RKO (cell line): ENCODE data around the gene HERC2.
"Not testable (repeated sequence)": the region's sequence is repeated elsewhere in the genome, so short reads cannot be mapped to it uniquely, and the experiment has no call there.

ENCODE experiments used
- DNase-seq: peaks from one replicate; pipeline ENCODE4 v3.0.0-alpha.2; 2016; ENCODE audit warnings: low spot score

The HERC2 gene, protein sequence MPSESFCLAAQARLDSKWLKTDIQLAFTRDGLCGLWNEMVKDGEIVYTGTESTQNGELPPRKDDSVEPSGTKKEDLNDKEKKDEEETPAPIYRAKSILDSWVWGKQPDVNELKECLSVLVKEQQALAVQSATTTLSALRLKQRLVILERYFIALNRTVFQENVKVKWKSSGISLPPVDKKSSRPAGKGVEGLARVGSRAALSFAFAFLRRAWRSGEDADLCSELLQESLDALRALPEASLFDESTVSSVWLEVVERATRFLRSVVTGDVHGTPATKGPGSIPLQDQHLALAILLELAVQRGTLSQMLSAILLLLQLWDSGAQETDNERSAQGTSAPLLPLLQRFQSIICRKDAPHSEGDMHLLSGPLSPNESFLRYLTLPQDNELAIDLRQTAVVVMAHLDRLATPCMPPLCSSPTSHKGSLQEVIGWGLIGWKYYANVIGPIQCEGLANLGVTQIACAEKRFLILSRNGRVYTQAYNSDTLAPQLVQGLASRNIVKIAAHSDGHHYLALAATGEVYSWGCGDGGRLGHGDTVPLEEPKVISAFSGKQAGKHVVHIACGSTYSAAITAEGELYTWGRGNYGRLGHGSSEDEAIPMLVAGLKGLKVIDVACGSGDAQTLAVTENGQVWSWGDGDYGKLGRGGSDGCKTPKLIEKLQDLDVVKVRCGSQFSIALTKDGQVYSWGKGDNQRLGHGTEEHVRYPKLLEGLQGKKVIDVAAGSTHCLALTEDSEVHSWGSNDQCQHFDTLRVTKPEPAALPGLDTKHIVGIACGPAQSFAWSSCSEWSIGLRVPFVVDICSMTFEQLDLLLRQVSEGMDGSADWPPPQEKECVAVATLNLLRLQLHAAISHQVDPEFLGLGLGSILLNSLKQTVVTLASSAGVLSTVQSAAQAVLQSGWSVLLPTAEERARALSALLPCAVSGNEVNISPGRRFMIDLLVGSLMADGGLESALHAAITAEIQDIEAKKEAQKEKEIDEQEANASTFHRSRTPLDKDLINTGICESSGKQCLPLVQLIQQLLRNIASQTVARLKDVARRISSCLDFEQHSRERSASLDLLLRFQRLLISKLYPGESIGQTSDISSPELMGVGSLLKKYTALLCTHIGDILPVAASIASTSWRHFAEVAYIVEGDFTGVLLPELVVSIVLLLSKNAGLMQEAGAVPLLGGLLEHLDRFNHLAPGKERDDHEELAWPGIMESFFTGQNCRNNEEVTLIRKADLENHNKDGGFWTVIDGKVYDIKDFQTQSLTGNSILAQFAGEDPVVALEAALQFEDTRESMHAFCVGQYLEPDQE (N-terminal part only)

DNA sequence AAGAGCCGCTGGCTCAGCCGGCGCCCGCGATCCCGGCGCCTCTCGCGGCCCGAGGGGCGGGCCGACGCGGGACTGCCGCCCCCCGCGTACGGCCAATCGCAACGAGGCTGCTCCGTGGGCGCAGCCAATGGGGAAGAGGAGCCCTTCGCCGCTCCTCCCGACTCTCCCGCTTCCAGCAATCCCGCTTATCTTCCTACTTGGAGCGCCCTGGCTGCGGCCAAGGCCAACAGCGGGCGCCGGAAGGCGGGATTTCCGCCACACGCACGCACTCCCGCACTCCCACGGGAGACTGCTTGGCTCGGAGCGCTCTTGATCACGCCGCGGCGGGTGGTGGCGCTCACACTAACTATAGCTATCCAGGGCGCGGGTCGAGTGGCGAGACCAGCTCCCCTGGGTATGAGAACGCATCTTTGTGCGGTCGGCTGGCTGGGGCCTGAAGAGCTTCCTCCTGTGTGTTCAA, at the start of gene HERC2:
Gene HERC2, minus strand, starts transcription at position 51 of the 460 bp plus-strand sequence. CDS start 746 bp downstream, outside the sequence.
- not testable (repeated sequence) for DNase-seq

DNA sequence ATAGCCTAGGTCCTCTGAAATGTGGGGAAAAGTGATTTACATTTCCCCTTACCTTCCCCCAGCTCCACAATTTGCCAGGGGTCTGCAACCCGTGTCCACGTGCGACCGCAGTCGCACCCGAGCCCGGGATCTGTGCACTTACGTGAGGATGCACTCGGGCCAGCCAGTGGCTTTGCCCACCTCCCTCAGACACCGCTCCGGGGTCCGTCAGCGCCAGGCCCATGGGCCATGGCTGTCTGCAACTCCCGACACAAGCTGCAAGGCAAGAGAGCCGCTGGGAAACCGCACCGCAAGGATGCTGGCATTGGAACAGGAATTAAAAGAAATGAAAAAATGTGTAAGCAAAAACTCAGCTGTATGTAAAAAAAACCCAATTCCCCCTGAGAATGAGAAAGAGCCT, 43.5 kb upstream of the HERC2 start:
- DNase-seq: not testable (repeated sequence)

DNA sequence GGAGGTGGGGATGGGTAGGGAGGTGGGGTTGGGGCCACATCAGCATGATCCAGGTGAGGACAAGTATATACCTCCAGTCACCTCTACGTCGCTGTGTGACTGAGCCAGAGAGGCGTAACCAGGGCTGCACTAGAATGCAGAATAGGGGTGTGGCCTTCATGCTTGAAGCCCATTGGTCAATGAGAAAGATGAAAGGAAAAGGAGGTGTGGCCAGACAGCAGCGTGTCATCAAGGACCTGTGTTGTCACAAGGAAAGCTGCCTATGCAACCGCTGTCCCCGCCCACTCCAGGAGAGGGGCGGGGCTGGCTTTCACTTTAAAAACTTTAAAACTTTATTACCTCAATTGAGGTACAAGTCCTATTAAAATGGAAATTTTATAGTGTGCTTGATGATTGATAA, 36.0 kb upstream of the HERC2 start, which contains the start of gene GOLGA6L24:
Gene GOLGA6L24, minus strand, starts transcription at position 101 of the 400 bp plus-strand sequence. Its CDS starts 61 bp downstream, at position 40.
- DNase-seq: not testable (repeated sequence)

DNA sequence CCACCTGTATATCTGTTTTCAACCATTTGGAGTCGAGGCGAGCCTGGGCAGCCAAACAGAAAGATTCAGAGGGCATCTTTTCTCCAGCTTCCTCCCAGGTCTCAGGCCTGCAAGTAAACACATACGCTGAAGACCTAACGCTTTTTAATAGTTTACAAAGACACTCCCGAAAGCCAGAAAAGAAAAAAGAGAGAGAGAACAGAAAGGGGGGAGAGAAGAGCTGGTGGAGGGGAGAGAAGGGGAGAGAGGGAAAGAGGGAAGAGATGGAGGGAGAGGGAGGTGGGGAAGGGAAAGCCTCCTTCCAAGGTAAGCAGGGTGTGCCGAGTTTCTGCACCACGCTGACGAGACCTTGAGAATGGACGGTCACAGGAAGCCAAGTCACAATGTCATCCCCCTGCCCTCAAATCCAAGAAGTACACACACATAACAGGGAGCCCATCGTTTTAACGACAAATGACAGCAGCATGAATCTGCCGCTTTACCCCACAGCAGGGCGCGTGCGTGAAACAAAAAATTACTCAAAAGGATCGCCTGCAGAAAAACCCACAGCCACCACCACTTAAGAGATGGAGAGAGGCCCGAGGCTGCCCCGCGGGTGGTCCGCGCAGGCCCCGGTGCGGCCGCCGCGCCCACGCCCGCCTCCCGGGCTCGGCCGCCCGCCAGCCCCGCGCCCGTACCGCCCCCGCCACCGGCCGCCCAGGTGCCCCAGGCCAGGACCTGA, 461 bp downstream of the HERC2 start:
- DNase-seq: not testable (repeated sequence)

DNA sequence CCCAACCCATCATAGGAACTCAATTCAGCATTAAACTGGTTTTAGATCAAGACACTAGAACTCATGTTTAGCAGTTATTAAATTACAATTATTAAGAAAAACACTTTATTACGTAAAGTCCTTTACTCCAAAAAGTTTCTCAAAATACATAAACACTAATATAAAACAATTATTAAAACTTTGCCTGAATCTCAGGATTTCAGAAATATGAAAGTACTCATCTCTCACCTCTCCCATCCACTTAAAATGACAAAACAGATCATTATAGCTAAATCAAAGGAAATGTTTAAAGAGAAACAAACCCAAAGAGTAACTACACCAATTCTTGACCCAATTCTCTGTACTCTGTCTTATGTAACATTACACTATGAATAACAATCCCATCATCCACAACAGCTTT, 2.3 kb downstream of the HERC2 start:
- DNase-seq: not testable (repeated sequence)

DNA sequence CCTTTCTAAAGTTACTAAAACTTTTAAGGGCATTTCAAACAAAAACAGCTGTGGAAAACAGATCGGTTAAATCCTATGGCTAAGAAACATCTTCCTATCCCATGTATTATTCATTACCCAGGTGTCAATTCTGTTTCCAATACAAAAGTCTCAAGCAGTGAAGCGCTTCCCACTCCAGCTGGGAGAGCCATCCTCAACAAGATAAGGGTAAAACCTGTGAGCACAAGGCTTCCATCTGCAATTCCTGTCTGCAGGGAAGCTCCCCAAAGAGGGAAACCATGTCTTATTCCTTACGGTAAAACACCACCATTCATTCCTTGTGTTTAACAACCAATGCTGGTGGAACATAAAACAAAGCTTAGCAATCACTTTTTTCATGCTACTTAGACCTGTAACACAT, 3.2 kb downstream of the HERC2 start:
- DNase-seq: not testable (repeated sequence)

DNA sequence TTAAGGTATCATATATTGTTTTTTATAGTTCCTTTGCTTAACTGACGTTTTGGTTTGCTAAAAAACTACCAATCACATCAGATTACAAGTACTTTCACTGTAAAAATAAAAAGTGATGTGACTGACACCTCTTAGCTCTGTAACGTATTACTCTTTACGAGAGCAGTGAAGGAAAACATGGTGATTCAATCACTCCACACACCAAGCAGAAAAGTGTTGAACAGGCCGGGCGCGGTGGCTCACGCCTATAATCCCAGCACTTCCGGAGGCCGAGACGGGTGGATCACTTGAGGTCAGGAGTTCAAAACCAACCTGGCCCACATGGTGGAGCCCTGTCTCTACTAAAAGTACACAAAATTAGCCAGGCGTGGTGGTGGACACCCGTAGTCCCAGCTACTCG, 3.9 kb downstream of the HERC2 start:
- not testable (repeated sequence) for DNase-seq

DNA sequence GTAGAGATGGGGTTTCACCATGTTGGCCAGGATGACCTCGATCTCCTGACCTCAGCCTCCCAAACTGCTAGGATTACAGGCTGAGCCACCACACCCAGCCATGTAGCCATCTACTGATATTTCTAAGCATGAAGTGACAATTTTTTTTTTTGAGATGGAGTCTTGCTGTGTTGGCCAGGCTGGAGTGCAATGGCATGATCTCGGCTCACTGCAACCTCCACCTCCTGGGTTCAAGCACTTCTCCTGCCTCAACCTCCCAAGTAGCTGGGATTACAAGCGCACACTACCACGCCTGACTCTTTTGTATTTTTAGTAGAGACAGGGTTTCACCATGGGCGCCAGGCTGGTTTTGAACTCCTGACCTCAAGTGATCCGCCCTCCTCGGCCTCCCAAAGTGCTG, 5.0 kb downstream of the HERC2 start:
- DNase-seq: not testable (repeated sequence)

DNA sequence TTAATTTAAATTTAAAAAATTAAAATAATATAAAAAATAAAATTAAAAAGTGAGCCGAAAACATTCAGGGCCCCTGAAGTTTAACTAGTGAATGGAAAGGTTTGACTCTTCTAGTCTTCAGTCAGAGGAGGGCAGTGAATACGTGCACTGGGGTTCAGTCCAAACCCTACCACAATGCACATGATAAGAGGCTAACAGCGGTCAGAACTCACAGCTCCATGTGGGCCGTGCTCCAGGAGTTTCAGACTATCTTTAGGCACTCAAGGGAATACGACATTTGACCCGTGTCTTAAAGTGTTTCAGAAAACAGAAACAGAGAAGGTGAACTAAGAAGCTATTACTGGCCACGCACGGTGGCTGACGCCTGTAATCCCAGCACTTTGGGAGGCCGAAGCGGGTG, 11.5 kb downstream of the HERC2 start:
- not testable (repeated sequence) for DNase-seq

DNA sequence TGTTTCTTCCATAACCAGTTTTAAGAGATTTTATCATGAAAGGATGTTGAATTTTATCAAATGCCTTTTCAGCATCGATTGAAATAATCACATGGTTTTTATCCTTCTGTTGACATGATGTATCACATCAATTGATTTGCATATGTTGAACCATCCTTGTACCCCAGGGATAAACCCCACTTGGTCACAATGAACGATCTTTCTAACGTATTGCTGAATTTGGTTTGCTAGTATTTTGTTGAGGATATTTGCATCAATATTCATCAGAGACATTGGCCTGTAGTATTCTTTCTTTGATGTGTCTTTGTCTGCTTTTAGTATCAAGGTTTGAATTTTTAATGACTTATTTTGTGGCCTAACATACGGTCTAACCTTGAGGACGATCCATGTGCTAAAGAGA, 13.3 kb downstream of the HERC2 start:
- not testable (repeated sequence) for DNase-seq

DNA sequence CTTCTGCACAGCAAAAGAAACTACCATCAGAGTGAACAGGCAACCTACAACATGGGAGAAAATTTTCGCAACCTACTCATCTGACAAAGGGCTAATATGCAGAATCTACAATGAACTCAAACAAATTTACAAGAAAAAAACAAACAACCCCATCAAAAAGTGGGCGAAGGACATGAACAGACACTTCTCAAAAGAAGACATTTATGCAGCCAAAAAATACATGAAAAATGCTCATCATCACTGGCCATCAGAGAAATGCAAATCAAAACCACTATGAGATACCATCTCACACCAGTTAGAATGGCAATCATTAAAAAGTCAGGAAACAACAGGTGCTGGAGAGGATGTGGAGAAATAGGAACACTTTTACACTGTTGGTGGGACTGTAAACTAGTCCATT, 16.3 kb downstream of the HERC2 start:
- DNase-seq: not testable (repeated sequence)

DNA sequence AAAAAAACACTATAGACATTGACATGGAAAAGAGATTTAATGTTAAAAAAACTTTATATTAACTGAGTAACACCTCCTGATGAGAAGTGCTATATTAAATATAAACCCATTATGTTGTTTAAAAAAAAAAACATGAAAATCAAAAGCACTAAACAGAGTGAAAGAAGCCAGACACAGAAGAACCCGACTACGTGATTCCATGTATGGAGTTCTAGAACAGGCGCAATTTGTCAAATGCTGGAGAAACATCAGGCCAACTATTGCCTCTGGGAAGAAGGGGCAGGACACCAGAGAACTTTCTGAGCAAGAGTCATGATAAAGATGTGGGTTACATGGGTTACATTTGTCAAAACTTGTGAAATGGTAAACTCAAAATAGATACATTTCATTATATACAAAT, 24.5 kb downstream of the HERC2 start:
- DNase-seq: not testable (repeated sequence)

DNA sequence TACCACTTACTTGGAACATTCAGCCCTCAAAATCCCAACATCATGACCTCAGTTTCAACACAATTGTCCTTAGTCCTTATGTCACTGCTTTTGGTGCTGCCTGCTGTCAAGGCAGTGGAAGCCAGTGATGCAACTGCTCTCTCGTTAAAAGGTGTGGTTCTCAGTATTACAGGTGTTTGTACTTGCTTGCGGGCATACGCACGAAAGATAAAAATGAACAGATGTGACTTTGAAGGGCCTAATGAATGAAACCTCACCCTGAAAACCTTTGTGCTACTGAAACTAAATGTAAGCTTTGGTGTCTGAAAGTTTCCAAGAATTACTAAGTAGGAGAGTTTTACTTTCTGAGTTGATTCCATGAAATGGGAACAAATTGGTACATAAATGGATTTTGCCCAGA, 25.2 kb downstream of the HERC2 start:
- DNase-seq: not testable (repeated sequence)

DNA sequence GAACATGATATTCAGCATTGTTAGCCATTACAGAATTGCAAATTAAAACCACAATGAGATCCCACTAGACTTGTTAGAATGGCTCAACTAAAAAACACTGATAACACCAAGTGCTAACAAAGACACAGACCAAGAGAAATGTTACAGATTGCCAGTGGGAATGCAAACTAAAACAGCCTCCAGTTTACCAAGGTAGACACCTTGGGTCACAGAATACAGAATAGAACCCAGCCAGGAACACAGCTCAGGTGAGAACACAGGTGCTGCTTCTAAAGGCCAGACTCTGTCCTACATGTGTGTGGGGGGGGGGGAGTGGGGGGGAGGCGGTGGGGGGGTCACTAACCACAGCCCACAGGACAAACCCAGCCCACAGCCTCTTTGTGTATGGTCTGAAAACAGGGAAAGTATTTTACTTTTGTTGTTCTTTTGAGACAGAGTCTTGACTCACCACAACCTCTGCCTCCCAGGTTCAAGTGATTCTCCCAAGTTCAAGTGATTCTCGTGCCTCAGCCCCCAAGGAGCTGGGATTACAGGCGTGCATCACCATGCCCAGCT, 26.9 kb downstream of the HERC2 start:
- DNase-seq: not testable (repeated sequence)

DNA sequence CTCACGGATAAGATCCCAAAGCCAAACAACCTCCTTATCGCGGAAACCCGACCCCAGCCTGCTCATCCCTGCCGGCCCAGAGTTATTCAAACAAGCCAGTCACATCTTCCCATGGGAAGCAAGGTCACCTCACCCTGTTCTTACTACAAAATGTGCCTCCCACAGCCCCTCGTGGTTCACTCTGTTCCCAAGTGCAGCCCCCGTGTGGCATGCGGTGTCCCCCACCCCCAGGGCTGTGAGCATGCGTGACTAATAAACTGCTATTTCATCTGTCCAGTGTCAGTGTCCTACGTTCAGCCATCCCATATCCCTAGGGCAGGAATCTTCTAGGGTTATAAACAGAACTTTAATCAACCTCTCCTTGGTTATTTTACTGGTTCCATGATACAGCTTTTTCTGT, 27.4 kb downstream of the HERC2 start:
- DNase-seq: not testable (repeated sequence)

DNA sequence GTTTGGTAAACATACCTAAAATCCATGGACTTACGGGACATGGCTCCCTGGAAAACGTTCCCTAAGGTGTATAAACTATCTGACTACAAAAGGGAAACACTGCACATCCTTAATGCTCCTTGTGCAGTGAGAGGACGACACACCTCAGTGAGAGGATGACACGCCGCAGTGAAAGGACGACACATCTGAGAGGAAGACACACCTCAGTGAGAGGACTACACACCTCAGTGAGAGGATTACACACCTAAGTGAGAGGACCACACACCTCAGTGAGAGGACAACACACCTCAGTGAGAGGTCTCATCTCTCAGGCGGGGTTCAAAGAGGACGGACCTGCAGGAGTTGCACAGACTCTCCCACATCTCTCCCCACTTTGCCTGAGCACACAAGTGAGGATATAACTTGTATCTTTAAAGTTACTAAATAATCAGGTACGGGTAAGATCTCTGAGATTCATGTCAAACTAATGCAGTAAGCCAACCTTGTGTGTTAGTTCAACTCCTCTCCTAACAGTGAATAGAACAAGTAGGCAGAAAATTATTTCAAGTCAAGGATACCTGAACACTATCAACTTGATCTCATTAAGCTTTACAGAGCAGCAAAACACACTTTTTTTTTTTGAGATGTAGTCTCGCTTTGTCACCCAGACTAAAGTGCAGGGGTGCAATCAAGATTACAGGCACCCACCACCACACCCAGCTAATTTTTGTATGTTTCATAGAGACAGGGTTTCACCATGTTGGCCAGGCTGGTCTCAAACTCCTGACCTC, 32.1 kb downstream of the HERC2 start:
- DNase-seq: no peak

DNA sequence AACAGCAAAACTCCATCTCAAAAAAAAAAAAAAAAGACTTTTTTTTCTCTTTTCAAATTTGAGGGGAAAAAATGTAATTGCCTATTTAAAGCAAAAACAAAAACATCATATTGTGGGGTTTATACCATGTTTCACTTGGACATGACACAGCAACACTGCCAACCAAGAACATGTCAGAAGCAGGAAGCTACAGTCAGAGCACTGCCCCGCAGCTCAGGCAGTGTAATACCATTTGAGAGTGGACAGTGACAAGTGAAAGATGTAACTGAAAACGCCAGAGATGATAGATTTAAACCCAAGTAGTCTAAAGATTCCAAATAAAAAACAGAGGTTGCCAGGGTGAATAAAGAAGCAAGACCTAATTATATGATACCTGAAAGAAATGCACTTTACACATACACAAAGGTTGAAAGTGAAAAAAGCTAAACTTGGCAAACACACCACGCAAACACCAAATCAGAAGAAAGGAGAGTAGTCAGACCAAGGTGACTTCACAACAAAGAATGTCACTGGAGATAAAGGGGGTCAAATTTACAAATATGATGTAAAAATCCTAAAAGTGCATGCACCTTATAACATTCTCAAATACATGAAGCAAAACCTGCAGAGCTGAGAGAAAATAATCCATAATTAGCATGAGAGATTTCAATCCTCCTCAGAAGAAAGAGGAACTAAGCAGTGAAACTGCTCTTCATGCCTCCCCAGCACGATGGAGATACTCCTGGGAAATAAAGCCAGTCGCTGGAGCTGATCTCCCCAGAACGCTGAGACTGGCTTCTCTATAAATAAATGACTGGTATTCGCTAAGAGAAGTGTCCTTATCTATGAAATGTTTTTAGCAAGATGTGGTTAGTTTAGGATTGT, 32.9 kb downstream of the HERC2 start:
- DNase-seq: not testable (repeated sequence)

DNA sequence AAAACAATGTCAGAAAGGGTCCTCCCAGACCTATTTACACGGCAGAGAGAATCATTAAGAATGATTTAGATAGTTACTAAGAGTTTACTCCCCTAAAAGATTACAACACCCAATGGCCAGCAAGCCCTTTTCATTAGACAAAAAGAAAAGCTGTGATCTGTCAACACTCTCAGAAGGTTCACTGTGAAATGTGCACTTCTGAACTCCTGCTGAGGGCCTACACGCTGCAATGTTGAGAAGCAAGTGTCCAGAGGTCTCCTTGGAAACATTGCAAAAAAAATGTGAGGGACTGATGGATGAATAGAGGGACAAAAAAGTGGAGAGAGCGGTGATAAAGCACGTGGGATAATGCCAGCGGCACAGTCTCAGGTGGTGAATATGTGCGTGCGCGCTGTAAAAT, 35.3 kb downstream of the HERC2 start:
- not testable (repeated sequence) for DNase-seq

DNA sequence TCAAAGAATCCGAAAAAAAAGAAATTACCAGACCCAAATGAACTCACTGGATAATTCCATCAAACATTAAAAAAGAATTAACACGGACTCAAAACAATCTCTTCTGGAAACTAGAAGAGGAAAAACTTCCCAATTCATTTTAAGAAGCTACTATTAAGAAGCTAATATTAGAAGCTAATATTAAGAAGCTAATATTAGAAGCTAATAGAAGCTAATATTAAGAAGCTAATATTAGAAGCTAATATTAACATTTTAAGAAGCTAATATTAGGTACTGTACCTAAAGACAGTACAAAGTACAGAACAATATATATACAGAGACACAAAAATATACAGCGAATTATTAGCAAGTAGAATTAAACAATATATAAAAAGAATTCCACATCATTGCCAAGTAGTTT, 35.9 kb downstream of the HERC2 start:
- no peak for DNase-seq
